Right atrium auricular region (tissue), 2 donors: ENCODE results near the gene TMPRSS6. TPM values are rescaled to one million over a fixed set of nuclear protein-coding genes. Genes with fewer than 3 reads are reported as not detected.

ENCODE experiments used
- DNase-seq: peaks from one replicate; pipeline ENCODE4 v3.0.0-alpha.2; 2019; ENCODE audit warnings: low spot score
- H3K27ac ChIP-seq, 2 donors: fragments of 200-600 bp; sonication (generic); 1 replicate in 1 of 2; 2 replicates in 1 of 2; pipeline ENCODE4 v1.5.1; 2016 to 2019
- H3K27me3 ChIP-seq, 2 donors: fragments of 200-600 bp; sonication (generic); one replicate each; pipeline versions ENCODE4 v1.5.1 to v1.6.0; 2017 to 2019
- H3K36me3 ChIP-seq: fragments of 200-600 bp; sonication (generic); one replicate; pipeline ENCODE4 v1.5.1; 2016
- H3K4me1 ChIP-seq, 2 donors: fragments of 200-600 bp; sonication (generic); one replicate each; pipeline versions ENCODE4 v1.5.1 to v1.6.0; 2017 to 2019
- H3K4me3 ChIP-seq, 2 donors: fragments of 200-600 bp; sonication (generic); 1 replicate in 1 of 2; 2 replicates in 1 of 2; pipeline ENCODE4 v1.5.1; 2017 to 2019; ENCODE audit warnings: mild to moderate bottlenecking in 1 of 2, moderate library complexity in 1 of 2
- H3K9me3 ChIP-seq, 2 donors: fragments of 200-600 bp; sonication (generic); one replicate each; pipeline ENCODE4 v1.5.1; 2019
- CTCF ChIP-seq, 2 donors: fragments of 200-600 bp; sonication (generic); IDR thresholded peaks; one replicate each; pipeline ENCODE4 v1.5.1; 2019; ENCODE audit warnings: antibody characterized with exemption in 2 of 2
- total RNA-seq, 2 donors: library from RNA; depleted of rRNA; stranded (reverse); fragments of >200 nt; gene quantifications; one replicate each; pipeline ENCODE4 v1.1.0, GENCODE V29; 2016

The TMPRSS6 gene
- total RNA-seq, 2 donors from 2014 or later, result not detected

- Histone ChIP-seq H3K36me3 (no peaks in the 10 kb centered on the region), H3K27me3 (no peaks in the 10 kb centered on the region), H3K4me3 (no peak overlapping the region), H3K27ac (no peak overlapping the region), H3K4me1 (peaks cover 0 to 9% of the 10 kb centered on the region in 2 donors), H3K9me3 (no peaks in the 10 kb centered on the region)
- TF ChIP-seq CTCF (IDR thresholded peaks at IDR 0.05), result no peak
- DNase-seq, result no peak
Measured at GRCh38 chr22:37144180-37144554, 34.7 kb upstream of the TMPRSS6 start.

GRCh38 chr22:37141971-37142370, 32.5 kb upstream of the TMPRSS6 start:
- H3K27ac ChIP-seq, result no peak overlapping the region
- H3K4me3 ChIP-seq, result no peak overlapping the region
- H3K9me3 ChIP-seq, result no peaks in the 10 kb centered on the region
- no peak for DNase-seq
- H3K27me3 ChIP-seq, result no peaks in the 10 kb centered on the region
- H3K4me1 ChIP-seq, result peaks cover 0 to 9% of the 10 kb centered on the region in 2 donors
- TF ChIP-seq CTCF (IDR thresholded peaks at IDR 0.05), result no peak
- no peaks in the 10 kb centered on the region for H3K36me3 ChIP-seq

GRCh38 chr22:37141476-37141875, 32.0 kb upstream of the TMPRSS6 start:
- H3K4me1 ChIP-seq, result peaks cover 0 to 9% of the 10 kb centered on the region in 2 donors
- no peaks in the 10 kb centered on the region for H3K27me3 ChIP-seq
- H3K4me3 ChIP-seq, result no peak overlapping the region
- no peaks in the 10 kb centered on the region for H3K36me3 ChIP-seq
- TF ChIP-seq CTCF (IDR thresholded peaks at IDR 0.05), result no peak
- H3K27ac ChIP-seq, result no peak overlapping the region
- no peaks in the 10 kb centered on the region for H3K9me3 ChIP-seq
- no peak for DNase-seq

DNA sequence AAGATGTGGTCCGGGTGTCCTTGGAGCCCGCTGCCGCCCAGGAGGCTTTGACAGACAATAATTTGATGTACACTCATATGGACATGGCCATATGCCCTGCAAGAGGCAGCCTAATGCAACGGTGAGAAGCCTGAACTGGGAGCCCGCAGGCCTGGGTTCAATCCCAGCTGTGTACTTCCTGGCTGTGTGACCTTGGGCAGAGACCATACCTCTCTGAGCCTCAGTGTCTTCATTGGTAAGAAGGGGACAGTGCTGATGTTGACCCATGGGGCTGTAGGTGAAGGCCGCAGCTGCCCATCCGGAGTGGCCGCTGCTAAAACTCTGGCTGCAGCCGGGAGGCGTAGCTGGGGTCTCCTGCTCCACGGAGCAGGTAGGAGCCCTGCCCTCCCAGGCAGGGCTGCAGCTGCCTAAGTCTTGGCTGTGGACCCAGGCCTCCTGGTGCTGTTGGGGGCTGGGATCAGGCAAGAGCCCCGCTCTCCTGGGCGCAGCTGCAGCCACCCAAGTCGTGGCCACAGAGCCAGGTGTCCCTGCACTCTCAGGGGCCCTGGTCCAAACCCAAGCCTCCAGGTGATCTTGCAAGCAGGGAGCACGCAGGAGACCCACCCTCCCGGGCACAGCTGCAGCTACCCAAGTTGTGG, 31.3 kb upstream of the TMPRSS6 start:
- TF ChIP-seq CTCF (IDR thresholded peaks at IDR 0.05), result no peak
- H3K9me3 ChIP-seq, result no peaks in the 10 kb centered on the region
- H3K27me3 ChIP-seq, result no peaks in the 10 kb centered on the region
- no peak overlapping the region for H3K4me3 ChIP-seq
- peaks cover 0 to 9% of the 10 kb centered on the region in 2 donors for H3K4me1 ChIP-seq
- DNase-seq, result no peak
- H3K27ac ChIP-seq, result no peak overlapping the region
- H3K36me3 ChIP-seq, result no peaks in the 10 kb centered on the region

DNA sequence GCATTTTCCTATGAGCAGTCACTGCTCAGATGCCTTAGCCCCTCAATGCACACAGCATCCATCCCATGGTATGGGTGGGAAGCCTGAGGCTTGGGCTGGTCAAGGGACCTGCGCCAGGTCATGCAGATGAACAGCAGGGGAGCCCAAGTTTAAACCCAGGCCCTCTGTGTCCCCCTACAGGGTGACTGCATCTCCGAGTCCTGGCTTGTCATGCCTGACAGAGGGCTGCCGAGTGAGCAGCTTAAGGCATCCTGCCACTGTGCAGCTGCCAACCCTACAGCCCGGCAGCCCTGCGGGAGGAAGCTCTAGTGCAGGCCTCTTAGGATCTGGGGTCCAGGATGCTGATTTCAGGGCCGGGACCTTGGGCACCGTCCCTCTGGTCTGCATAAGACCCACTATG, 30.2 kb upstream of the TMPRSS6 start:
- H3K9me3 ChIP-seq, result no peaks in the 10 kb centered on the region
- H3K27me3 ChIP-seq, result no peaks in the 10 kb centered on the region
- H3K4me1 ChIP-seq, result no peaks in the 10 kb centered on the region
- no peak for TF ChIP-seq CTCF (IDR thresholded peaks at IDR 0.05)
- DNase-seq, result no peak
- no peak overlapping the region for H3K4me3 ChIP-seq
- no peaks in the 10 kb centered on the region for H3K36me3 ChIP-seq
- no peak overlapping the region for H3K27ac ChIP-seq
